GM08714 (cell line): ENCODE data around the gene ANO6.
"Not testable (repeated sequence)": the region's sequence is repeated elsewhere in the genome, so short reads cannot be mapped to it uniquely, and the experiment has no call there.

ENCODE experiments used
- H3K4me3 ChIP-seq: fragments of 200-500 bp; sonication (Bioruptor generic); 2 replicates; pipeline ENCODE4 v1.5.1; 2014; ENCODE audit warnings: mild to moderate bottlenecking, low read length, inconsistent platforms
- ZNF274 ChIP-seq: IDR thresholded peaks from 2 replicates; pipeline ENCODE4 v1.6.1; 2012; ENCODE audit warnings: mild to moderate bottlenecking, low read depth, low read length

ANO6 gene

DNA sequence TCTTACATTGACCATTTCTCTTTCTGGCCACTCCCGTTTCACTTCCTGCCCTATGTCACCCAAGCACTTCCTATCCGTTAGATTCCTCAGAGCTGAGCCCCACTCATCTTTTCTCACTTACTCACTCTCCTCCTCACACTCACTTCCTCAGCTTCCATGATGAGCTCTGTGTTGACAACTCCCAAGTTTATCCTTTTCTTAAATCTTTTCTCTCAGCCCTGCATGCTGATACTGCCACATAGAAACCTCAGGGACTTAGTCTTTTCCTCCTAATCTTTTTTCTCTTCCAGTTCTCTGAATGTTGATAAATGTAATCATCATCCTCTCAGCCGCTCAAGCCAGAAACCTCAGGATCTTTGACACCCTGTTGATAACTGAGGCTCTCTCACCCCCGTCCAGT, 99.6 kb downstream of the ANO6 start:
- no peak overlapping the region for H3K4me3 ChIP-seq
- TF ChIP-seq ZNF274: no peak

GRCh38 chr12:45317261-45317660, 101.4 kb downstream of the ANO6 start:
- not testable (repeated sequence) for H3K4me3 ChIP-seq

DNA sequence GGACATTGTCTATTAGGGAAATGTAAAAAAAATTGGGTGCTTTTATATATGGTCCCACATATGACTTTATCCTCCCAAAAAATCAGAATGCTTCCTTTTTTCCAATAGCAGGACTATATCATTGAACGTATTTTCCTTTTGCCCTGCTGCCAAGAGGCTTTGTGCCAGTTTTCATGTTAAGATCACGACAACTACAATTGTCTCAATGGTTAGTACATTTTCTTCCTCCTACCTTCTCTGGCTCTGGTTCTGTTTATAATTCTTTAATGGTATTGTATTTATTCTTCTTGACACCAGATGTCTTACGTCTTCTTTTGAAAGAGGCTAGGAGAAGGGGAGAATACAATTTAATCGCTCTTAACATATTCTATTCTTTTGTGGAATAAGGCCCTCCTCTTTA, 106.9 kb downstream of the ANO6 start:
- no peak for TF ChIP-seq ZNF274
- no peak overlapping the region for H3K4me3 ChIP-seq

GRCh38 chr12:45324391-45324790, 108.5 kb downstream of the ANO6 start:
- no peak for TF ChIP-seq ZNF274
- no peak overlapping the region for H3K4me3 ChIP-seq

GRCh38 chr12:45326358-45326975, 110.6 kb downstream of the ANO6 start:
- no peak overlapping the region for H3K4me3 ChIP-seq

GRCh38 chr12:45327823-45328383, 112.0 kb downstream of the ANO6 start:
- no peak for TF ChIP-seq ZNF274
- H3K4me3 ChIP-seq: no peak overlapping the region

More at GRCh38 chr12:45326358-45326975, 110.6 kb downstream of the ANO6 start:
- TF ChIP-seq ZNF274: no peak

DNA sequence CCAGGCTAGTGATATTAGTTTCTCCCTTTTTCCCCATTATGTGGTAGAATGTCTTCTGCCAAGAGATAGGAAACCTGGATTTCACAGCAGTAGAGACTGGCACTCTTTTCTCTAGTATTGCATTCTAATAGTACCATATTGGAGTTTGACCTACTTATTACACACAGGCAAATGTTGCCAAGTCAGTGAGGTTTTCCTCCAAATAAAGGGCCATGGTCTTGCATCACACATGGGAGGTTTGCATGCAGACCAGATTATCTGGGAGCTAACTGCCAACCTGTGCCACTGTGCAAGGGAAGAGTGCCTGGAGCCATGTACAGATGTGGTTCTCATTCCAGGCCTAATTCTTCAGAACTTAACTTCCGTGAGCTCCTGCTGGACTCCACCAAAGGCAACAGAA, 113.3 kb downstream of the ANO6 start:
- TF ChIP-seq ZNF274: no peak
- no peak overlapping the region for H3K4me3 ChIP-seq

- no peak for TF ChIP-seq ZNF274
- no peak overlapping the region for H3K4me3 ChIP-seq
Observed at GRCh38 chr12:45329702-45330101, 113.8 kb downstream of the ANO6 start.

DNA sequence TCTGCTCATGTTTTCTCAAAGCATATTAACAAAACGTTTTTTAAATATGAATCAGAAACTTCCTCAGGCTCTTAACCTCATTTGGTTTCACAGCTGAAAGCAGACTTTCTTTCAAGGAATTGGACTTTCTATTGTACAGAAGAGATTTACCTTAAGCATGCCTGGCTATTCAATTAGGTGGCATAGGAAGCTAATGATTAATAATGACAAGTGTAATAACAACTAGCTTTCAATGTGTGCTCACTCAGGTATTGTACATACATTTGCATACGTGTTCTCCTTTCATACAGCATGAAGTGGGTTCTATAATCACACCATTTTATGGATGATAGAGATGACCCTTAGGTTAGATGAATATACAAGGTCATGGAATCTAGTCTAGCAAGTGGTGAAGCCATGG, 115.7 kb downstream of the ANO6 start:
- no peak overlapping the region for H3K4me3 ChIP-seq
- no peak for TF ChIP-seq ZNF274

- no peak for TF ChIP-seq ZNF274
Observed at GRCh38 chr12:45334396-45334795, 118.5 kb downstream of the ANO6 start.

GRCh38 chr12:45336331-45336730, 120.4 kb downstream of the ANO6 start:
- H3K4me3 ChIP-seq: no peak overlapping the region
- TF ChIP-seq ZNF274: no peak

More at GRCh38 chr12:45334396-45334795, 118.5 kb downstream of the ANO6 start:
- no peak overlapping the region for H3K4me3 ChIP-seq

GRCh38 chr12:45336762-45337596, 121.1 kb downstream of the ANO6 start:
- H3K4me3 ChIP-seq: no peak overlapping the region
- no peak for TF ChIP-seq ZNF274

GRCh38 chr12:45337835-45338234, 121.9 kb downstream of the ANO6 start:
- H3K4me3 ChIP-seq: no peak overlapping the region
- no peak for TF ChIP-seq ZNF274

DNA sequence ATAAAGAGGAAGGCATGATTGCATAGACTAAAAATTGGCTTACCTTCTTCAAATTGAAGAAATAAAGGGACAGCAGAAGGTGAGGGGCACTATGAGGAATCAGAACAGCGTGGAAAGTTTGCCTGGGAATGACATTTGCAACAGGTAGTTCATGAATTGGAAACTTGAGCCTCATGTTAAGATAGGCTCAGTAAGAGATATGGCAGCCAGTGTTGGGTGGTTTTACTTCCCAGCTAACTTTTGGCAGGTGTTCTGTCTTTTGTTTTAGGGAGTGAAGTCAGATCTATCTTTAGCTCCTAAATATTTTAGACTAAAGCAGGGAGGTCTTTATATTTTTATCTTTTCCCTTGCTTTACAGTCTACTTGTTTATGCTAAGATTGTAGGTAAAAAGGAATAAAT, 122.4 kb downstream of the ANO6 start:
- no peak for TF ChIP-seq ZNF274
- H3K4me3 ChIP-seq: no peak overlapping the region

DNA sequence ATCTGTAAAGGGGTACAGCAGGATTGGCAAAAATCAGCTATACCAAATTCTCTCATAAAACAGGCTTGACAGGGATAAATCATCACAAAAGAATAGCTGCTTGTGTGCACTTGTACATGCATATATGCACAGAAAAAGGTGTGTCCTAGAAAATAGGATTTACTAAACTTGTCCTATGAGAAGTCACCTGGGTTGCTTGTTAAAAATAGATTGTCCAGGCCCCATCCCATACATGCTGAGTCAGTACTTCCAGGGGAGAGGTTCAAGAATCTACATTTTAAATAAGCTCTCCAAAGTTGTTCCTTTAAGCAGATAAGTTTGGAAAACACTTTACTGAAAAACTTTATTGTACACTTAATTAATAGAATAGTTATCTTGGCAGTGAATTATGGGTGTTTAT, 123.1 kb downstream of the ANO6 start:
- TF ChIP-seq ZNF274: no peak

GRCh38 chr12:45342171-45342570, 126.3 kb downstream of the ANO6 start:
- no peak for TF ChIP-seq ZNF274
- H3K4me3 ChIP-seq: no peak overlapping the region

More for the DNA sequence above, 123.1 kb downstream of the ANO6 start:
- H3K4me3 ChIP-seq: no peak overlapping the region
